ENCODE results near the gene ZNF358.

Gene ZNF358

GRCh38 chr19:7515645-7516151 lies at the start of gene ZNF358:
ZNF358 (plus strand) TSS chr19:7516103; CDS start chr19:7519243, 3,140 bp downstream.
- peak; percentile 36 for DNase-seq

DNA sequence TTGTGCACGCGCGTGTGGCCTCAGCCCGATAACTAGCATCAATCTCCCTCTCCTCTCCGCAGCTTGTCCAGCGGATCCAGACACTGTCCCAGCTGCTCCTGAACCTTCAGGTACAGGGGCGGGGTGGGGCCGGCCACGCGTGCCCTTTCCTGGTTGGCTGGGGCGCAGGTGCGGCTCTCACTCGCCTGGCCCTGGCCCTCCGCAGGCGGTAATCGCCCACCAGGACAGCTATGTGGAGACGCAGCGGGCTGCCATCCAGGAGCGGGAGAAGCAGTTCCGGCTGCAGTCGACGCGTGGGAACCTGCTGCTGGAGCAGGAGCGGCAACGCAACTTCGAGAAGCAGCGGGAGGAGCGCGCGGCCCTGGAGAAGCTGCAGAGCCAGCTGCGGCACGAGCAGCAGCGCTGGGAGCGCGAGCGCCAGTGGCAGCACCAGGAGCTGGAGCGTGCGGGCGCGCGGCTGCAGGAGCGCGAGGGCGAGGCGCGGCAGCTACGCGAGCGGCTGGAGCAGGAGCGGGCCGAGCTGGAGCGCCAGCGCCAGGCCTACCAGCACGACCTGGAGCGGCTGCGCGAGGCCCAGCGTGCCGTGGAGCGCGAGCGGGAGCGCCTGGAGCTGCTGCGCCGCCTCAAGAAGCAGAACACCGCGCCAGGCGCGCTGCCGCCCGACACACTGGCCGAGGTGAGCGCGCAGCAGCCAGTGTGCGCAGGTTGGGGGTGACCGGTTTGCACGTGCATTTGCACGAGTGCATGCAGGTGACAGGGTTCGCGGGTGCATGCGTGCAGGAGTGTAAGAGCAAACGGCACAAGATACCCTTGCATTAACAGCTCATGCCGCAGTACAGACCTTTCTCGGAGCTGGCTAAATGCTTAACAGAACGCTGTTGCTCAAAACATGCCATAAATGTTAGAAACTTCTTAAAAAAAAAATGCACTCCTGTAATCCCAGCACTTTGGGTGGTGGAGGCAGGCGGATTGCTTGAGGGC lies 48.6 kb upstream of the ZNF358 start:
- no peak for DNase-seq

- no peak for DNase-seq
Measured at GRCh38 chr19:7468840-7469239, 47.1 kb upstream of the ZNF358 start.

DNA sequence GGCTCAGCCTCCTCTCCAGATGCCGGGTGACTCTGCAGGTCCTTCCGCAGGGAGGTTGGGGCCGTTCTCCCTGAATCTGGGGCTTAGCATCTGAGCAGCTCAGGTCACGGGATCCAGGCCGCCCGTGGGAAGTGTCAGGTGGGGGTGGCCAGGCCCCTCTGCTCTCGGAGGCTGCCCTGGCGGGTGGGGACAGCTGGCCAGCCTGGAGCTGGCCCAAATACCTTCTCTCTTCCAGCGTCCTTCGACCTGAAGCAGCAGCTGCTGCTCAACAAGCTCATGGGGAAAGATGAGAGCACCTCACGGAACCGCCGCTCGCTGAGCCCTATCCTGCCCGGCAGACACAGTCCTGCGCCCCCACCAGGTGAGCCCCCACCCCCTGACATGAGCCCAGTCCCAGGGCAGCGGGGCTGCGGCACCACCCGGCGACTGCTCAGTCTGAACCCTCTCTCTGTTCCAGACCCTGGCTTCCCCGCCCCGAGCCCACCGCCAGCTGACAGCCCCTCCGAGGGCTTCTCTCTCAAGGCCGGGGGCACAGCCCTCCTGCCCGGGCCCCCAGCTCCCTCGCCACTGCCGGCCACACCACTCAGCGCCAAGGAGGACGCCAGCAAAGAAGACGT lies 46.1 kb upstream of the ZNF358 start:
- DNase-seq, result no peak

- no peak for DNase-seq
Measured at GRCh38 chr19:7470540-7471305, 45.2 kb upstream of the ZNF358 start.

DNA sequence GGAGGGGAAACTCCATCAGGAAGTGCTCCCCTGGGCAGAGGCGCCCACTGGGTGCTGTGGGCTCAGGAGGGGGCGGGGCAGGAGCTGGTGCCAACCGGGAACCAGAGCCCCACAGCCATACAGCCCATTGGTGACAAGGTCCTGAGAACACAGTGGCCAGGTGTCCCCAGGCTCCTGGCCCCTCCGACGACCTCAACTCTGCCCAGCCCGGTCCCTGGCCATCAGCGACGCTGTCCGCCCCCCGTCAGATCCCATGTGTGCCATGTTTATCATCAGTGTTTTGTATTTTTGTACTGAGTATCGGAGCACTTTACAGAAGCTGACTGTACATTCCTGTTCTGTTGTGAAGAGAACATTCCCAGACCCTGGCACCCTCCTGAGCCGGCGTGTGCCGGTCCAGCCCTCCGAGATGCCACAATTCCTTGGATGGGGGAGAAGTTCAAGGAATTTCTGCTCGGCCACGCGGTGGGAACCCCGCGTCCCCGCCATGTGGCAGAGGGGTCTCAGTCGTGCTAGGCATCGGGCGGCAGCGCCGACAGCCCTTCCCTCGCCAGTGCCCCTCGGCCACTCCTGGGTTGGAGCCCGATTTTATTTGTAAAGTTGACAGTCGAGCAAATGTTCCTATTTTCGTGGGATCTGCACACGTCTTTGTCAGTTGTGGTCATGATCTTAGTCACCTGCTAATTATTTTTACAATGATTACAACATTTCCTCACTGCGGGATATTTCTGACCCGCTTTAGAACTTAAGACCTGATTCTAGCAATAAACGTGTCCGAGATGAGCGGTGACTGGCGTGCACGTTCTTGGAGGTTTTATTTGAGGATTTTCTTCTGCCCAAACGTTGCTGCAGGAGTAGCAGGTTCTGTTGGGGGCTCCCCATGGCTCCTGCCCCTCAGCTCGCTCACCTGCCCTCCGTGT lies 43.9 kb upstream of the ZNF358 start:
- DNase-seq, result no peak

- DNase-seq, result no peak
Measured at GRCh38 chr19:7475665-7476064, 40.2 kb upstream of the ZNF358 start.

- no peak for DNase-seq
Measured at GRCh38 chr19:7476241-7476640, 39.7 kb upstream of the ZNF358 start.

DNA sequence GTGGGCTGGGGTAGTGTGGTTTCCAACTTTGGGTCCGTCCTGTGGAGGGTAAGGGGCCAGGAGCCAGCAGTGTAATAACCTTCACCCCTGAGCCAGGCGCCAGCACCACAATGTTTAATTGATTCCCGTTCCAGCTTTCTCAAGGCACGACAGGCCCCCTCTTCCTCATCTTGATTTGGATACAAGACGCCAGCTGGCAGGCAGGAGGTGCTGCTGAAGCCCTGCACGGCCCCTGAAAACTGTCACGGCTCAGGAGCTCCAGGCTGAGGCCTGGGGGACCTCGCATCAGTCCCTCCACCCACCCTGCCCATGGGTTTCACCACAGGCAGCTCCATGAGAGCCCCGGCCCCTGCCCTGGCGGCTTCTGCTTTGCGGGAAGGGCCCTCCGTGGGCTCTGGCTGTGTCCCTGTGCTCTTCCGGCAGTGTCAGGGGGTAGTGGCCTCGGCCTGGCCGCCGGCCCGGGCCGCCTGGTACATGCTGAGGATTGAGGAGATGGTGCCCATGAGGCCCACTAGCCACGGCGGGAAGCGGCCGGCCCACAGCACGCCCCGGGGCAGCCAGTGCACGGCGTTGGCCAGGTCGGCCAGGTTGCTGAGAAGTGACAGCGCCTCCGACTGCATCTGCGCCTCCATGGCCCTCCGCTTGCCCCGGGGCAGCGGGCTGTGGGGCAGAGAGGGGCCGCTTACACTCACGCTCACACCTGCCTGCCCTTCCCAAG lies 39.0 kb upstream of the ZNF358 start:
- DNase-seq, result no peak

GRCh38 chr19:7477758-7478157 lies 38.1 kb upstream of the ZNF358 start:
- no peak for DNase-seq

GRCh38 chr19:7478173-7478842 lies 37.6 kb upstream of the ZNF358 start:
- DNase-seq, result no peak

DNA sequence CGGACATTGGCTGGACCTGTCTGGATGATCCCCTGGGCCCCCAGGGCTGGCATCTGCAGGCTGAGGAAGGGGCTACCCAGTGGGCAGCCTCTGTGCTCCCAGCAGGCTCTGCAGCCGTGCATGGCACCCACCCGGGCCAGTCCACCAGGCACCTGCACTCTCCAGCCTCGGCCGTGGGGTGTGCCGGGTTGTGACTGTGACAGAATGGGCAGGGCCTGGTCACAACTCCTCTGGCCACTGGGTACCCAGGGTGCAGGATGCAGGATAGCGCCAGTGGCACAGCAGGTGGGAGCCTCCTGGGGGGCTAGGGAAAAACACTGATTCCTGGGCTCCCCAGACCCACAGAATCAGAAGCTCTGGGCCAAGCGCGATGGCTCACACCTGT lies 37.1 kb upstream of the ZNF358 start:
- no peak for DNase-seq

DNA sequence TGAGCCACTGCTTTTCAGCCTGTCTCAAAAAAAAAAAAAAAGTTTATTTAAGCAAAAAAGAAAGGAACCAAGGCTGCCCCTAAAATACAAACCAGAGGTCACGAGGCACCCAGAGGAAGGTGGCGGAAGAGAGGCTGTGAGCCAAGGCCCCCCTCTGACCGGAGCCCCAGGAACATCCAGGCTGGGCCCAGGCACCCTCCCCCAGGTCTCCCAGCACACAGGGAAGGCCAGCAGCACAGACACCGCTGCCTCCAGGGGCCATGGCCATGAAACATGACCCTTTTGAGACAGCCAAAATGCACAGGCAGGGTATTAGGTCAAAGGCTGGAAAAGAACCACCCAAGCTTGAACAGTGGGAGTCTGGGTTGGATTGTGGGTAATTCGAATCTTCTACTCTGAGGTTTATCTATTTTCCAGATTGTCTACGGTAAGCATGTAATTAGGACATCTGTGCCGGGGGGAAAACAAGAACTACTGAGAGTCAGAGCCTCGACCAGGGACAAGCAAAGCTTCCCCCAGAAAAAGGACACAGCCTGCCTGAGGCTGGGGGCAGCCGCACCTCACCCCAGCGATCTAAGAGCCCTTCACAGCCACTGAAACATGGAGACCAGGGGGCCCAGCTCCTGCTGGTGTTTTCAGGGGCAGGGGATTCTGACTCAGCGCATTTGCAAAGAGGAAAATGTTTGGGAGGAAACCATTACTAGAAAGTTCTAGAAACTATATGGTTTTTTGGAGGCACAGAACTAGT lies 35.5 kb upstream of the ZNF358 start:
- no peak for DNase-seq

DNA sequence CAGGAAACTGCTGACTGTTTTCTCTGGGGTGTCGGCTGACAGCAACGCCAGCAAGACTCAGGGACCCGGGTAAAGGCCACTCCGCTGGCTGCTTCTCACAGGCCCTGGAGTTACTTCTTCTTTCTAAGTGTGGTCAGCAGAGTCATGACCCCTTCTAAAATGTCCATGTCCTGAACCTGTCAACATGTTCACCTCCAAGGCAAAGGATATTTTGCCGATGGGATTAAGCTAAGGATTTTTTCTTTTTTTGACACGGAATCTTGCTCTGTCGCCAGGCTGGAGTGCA lies 35.0 kb upstream of the ZNF358 start:
- no peak for DNase-seq

DNA sequence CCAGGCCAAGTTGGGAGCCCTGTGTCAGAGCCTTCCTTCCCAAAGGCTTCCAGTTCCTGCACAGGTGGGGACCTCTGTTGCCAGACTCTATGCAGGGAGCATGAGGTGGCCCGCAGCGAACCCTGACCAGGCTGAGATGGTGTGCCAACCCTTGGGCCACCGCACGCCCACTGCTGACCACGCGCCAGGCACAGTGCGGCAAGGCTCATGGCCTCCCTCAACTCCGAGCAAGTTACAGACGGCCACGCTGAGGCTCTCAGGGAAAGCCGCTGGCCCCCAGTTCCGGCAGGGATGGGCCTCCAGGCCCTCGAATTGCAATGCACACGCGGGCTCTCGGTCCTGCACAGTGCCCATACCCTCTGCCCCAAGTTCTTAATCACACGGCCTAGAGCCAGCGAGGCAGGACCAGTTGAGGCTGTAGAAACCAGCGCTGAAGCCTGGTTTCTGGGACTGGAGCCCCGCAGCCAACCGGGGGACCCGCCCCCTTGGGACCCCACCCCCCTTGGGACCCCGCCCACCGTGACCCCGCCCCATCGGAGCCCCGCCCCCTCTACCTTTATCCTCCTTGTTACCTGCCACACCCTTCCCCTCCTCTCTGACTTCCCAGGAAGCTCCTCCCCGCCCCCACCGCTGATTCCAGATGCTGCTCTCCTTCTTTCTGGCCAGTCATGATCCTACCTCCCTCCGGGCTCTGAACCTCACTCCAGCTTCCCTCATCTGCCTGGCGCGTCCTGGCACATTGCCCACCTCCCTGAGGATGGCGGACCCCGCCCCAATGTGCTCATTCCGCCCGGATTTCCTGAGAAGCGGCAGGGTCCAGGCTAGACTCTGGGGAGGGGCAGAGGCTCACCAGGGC lies 33.1 kb upstream of the ZNF358 start:
- DNase-seq, result no peak

DNA sequence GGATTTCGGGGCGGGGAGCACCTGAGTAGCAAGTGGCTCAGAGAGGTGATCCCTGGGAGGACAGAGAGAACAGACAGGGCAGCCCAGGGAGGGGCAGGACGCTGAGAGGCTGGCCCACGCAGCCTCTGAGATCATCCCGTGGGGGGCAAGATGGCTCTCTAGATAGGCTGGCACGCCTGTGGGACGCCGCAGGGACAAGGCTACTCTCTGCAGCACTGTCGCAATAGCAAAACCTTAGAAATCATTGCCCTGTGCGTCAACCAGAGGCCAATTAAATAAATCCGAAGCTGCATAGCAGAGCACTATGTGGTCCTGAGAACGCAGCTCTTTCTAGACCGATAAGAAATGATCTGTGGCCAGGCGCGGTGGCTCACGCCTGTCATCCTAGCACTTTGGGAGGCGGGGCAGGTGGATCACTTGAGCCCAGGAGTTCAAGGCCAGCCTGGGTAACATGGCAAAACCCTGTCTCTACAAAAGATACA lies 32.1 kb upstream of the ZNF358 start:
- no peak for DNase-seq

- DNase-seq, result no peak
Measured at GRCh38 chr19:7486923-7487322, 29.0 kb upstream of the ZNF358 start.

DNA sequence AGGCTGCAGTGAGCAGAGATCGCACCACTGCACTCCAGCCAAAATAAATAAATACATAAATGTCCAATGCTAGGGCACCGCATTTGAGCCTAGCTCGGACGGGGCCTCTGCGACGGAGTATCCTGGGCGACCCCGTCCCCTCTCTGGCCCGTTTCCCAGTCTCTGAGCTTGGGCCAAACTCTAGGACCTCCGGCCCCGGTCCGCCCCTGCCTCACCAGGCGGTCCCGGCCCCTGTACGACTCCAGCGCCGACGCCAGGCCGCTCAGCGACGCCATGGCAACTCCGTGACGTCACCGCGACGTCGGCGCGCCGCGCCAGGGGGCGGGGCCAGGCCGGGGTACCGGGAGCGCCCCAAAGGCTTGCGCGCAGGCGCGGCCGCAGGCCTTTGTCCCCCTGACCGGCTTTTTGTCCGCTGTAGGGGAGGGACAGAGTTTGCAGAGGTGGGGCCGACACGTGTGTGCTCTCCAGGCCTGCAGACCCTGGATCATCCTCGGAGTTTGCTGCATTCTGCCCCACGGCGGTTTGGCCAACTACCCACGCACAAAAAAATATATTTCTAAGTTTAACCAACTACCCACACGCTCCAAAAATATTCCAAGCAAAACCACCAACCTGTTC lies 27.1 kb upstream of the ZNF358 start, which contains the start of gene PEX11G:
Gene PEX11G (minus strand): TSS at position 300 of the 618 bp plus-strand sequence. CDS start 25 bp downstream, at position 275.
- peak; percentile 83 for DNase-seq
